ENCODE data around the gene PCDHGA4. TPM values are rescaled to one million over a fixed set of nuclear protein-coding genes. Genes with fewer than 3 reads are reported as not detected.
"Not testable (repeated sequence)": the region's sequence is repeated elsewhere in the genome, so short reads cannot be mapped to it uniquely, and the experiment has no call there.

The PCDHGA4 gene
- total and polyA plus RNA-seq, 4 donors = 0.35 to 7.0 (median 2.5) TPM

DNA sequence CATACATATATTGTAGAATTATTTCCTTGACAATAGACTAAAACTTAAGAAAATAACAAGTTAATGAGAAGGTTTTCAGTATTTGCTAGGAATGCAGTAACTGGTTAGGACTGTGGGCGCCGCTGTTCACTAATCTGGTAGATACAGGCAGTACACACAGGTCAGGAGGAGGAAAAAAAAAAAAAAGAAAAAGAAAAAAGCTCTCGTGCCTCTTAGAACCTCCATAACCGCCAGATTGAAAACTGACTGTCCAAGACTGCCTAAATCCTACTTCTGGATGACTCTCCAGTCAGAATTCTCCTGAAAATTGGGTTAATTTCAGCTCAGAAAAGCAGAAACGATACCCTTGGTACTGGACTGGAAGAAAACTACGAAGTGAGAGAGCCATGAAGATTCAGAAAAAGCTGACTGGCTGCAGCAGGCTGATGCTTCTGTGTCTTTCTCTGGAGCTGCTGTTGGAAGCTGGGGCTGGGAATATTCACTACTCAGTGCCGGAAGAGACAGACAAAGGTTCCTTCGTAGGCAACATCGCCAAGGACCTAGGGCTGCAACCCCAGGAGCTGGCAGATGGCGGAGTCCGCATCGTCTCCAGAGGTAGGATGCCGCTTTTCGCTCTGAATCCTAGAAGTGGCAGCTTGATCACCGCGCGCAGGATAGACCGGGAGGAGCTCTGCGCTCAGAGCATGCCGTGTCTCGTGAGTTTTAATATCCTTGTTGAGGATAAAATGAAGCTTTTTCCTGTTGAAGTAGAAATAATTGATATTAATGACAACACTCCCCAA is 24.3 kb upstream of the PCDHGA4 start, which contains the start of gene PCDHGA1:
Gene PCDHGA1 (plus strand): TSS at position 216 of the 782 bp plus-strand sequence.
- DNase-seq (peak in 2 of 3 donors; percentile 15 to 21), ATAC-seq (ENCODE audit: insufficient read depth, low FRiP score) (no peak)
- H3K27me3 ChIP-seq (ENCODE audit: control insufficient read depth in 3 of 3, insufficient read depth in 3 of 3, low read length in 2 of 3) = peaks cover 0 to 4% (median 0%) of the 10 kb centered on the region in 3 donors
- H3K9ac ChIP-seq (ENCODE audit: insufficient read depth in 1 of 2, low read length in 2 of 2) = no peak within 1 kb of the TSS
- peaks cover 0 to 46% (median 17%) of the 10 kb centered on the region in 4 donors for H3K9me3 ChIP-seq (ENCODE audit: control insufficient read depth in 4 of 4, insufficient read depth in 3 of 4, low read length in 3 of 4)
- TF ChIP-seq CTCF (IDR thresholded peaks at IDR 0.05; ENCODE audit: control extremely low read depth, extremely low read depth) = no peak
- 24 to 27% methylated on average over 21 of the region's 21 CpGs for WGBS, 2 donors
- H3K27ac ChIP-seq (ENCODE audit: low read depth in 1 of 2, low read length in 1 of 2) = peak within 1 kb of the TSS in 1 of 2 donors; percentile 69
- no peaks in the 10 kb centered on the region for H3K36me3 ChIP-seq (ENCODE audit: control insufficient read depth in 4 of 4, insufficient read depth in 4 of 4, low read length in 4 of 4)
- no peak within 1 kb of the TSS for H3K4me3 ChIP-seq
- H3K4me1 ChIP-seq (ENCODE audit: control insufficient read depth in 5 of 5, insufficient read depth in 5 of 5, low read length in 5 of 5) = peaks cover 0 to 2% (median 0%) of the 10 kb centered on the region in 5 donors

- H3K9ac ChIP-seq (ENCODE audit: insufficient read depth in 1 of 2, low read length in 2 of 2); H3K27ac ChIP-seq (ENCODE audit: low read depth in 1 of 2, low read length in 1 of 2); H3K4me1 ChIP-seq (ENCODE audit: control insufficient read depth in 5 of 5, insufficient read depth in 5 of 5, low read length in 5 of 5); DNase-seq; H3K27me3 ChIP-seq (ENCODE audit: control insufficient read depth in 3 of 3, insufficient read depth in 3 of 3, low read length in 2 of 3); H3K4me3 ChIP-seq; ATAC-seq (ENCODE audit: insufficient read depth, low FRiP score); H3K36me3 ChIP-seq (ENCODE audit: control insufficient read depth in 4 of 4, insufficient read depth in 4 of 4, low read length in 4 of 4): not testable (repeated sequence)
- 32 to 45% methylated on average over 39 of the region's 39 CpGs for WGBS, 2 donors
- peaks cover 2 to 35% (median 16%) of the 10 kb centered on the region in 4 donors for H3K9me3 ChIP-seq (ENCODE audit: control insufficient read depth in 4 of 4, insufficient read depth in 3 of 4, low read length in 3 of 4)
Measured at GRCh38 chr5:141332571-141332970, 22.2 kb upstream of the PCDHGA4 start.

DNA sequence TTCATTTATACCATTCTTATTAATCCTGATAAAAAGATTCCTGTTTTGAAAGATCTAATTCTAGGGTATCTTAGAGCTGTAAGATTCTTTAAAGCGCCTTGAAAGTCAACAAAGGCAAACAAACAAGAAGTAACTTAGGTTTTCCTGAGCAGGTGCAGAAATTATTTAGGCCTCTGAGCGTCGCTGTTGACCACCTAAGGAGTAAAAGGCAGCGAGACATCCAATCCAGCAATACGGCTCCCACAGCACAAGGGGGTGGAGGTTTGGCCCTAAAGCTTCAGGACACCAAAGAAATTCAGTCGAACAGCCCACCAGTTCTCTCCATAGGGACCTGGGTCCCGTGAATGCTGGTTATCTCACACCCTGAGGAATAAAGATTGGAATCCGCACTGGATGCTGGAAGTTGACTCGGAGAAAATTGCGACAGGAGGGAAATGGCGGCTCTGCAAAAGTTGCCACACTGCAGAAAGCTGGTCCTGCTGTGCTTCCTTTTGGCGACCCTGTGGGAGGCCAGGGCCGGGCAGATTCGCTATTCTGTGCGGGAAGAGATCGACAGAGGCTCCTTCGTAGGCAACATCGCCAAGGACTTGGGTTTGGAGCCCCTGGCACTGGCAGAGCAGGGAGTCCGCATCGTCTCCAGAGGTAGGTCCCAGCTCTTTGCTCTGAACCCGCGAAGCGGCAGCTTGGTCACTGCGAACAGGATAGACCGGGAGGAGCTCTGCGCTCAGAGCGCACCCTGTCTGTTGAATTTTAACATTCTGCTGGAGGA is 16.1 kb upstream of the PCDHGA4 start, which contains the start of gene PCDHGA2:
Gene PCDHGA2 (plus strand): TSS at position 223 of the 769 bp plus-strand sequence.
- 8 to 11% methylated on average over 27 of the region's 27 CpGs for WGBS, 2 donors
- H3K27ac ChIP-seq (ENCODE audit: low read depth in 1 of 2, low read length in 1 of 2) = peak within 1 kb of the TSS in 1 of 2 donors; percentile 87
- no peak for ATAC-seq (ENCODE audit: insufficient read depth, low FRiP score)

DNA sequence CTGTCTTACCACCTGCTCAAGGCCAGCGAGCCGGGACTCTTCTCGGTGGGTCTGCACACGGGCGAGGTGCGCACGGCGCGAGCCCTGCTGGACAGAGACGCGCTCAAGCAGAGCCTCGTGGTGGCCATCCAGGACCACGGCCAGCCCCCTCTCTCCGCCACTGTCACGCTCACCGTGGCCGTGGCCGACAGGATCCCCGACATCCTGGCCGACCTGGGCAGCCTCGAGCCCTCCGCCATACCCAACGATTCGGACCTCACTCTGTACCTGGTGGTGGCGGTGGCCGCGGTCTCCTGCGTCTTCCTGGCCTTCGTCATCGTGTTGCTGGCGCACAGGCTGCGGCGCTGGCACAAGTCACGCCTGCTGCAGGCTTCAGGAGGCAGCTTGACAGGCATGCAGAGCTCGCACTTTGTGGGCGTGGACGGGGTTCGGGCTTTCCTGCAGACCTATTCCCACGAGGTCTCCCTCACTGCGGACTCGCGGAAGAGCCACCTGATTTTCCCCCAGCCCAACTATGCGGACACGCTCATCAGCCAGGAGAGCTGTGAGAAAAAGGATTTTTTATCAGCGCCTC is 14.0 kb upstream of the PCDHGA4 start:
- not testable (repeated sequence) for H3K9ac ChIP-seq (ENCODE audit: insufficient read depth in 1 of 2, low read length in 2 of 2); H3K4me3 ChIP-seq; DNase-seq; H3K4me1 ChIP-seq (ENCODE audit: control insufficient read depth in 5 of 5, insufficient read depth in 5 of 5, low read length in 5 of 5); ATAC-seq (ENCODE audit: insufficient read depth, low FRiP score); H3K27me3 ChIP-seq (ENCODE audit: control insufficient read depth in 3 of 3, insufficient read depth in 3 of 3, low read length in 2 of 3); H3K36me3 ChIP-seq (ENCODE audit: control insufficient read depth in 4 of 4, insufficient read depth in 4 of 4, low read length in 4 of 4); H3K27ac ChIP-seq (ENCODE audit: low read depth in 1 of 2, low read length in 1 of 2)
- H3K9me3 ChIP-seq (ENCODE audit: control insufficient read depth in 4 of 4, insufficient read depth in 3 of 4, low read length in 3 of 4) = peaks cover 7 to 48% (median 27%) of the 10 kb centered on the region in 4 donors
- 51 to 63% methylated on average over 36 to 45 of the region's 45 CpGs for WGBS, 2 donors

More for the DNA sequence above, 16.1 kb upstream of the PCDHGA4 start, which contains the start of gene PCDHGA2:
- H3K9me3 ChIP-seq (ENCODE audit: control insufficient read depth in 4 of 4, insufficient read depth in 3 of 4, low read length in 3 of 4) = peaks cover 5 to 33% (median 20%) of the 10 kb centered on the region in 4 donors
- H3K27me3 ChIP-seq (ENCODE audit: control insufficient read depth in 3 of 3, insufficient read depth in 3 of 3, low read length in 2 of 3) = no peaks in the 10 kb centered on the region
- DNase-seq = peak; percentile 54 to 72 (median 71)
- TF ChIP-seq CTCF (IDR thresholded peaks at IDR 0.05; ENCODE audit: control extremely low read depth, extremely low read depth) = no peak
- H3K36me3 ChIP-seq (ENCODE audit: control insufficient read depth in 4 of 4, insufficient read depth in 4 of 4, low read length in 4 of 4) = no peaks in the 10 kb centered on the region
- no peaks in the 10 kb centered on the region for H3K4me1 ChIP-seq (ENCODE audit: control insufficient read depth in 5 of 5, insufficient read depth in 5 of 5, low read length in 5 of 5)
- H3K4me3 ChIP-seq = no peak within 1 kb of the TSS
- H3K9ac ChIP-seq (ENCODE audit: insufficient read depth in 1 of 2, low read length in 2 of 2) = no peak within 1 kb of the TSS
